ENCODE data around the gene OVCH1. TPM values are rescaled to one million over a fixed set of nuclear protein-coding genes. Genes with fewer than 3 reads are reported as not detected.

The OVCH1 gene
- total RNA-seq, 1 experiment from 2014 or later = not detected

DNA sequence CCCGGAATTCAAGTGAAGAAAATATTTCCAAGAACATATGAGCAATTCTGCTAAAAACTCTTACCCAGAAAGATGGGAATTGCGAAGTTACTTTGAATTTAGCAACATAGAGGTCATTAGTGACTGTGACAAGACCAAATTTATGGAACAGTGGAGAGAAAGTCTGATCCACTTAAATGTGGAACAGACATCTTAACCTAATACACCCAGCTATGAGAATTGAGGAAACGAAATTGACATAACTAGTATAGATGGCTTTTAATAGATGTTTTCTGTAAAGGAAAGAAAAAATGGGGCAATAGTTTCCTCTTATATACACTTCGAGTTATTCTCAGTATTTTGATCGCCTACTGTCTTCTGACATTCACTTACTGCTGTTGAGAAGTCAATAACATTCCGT is 4.6 kb downstream of the OVCH1 start:
- intact Hi-C loops (cut with micrococcal nuclease) = no loop called here
- no peak for TF ChIP-seq SP1 (IDR thresholded peaks at IDR 0.05; ENCODE audit: low read depth)
- H4K20me1 ChIP-seq (ENCODE audit: insufficient read depth) = no peaks in the 10 kb centered on the region
- no peaks in the 10 kb centered on the region for H3K36me3 ChIP-seq (ENCODE audit: control insufficient read depth in 1 of 2, insufficient read depth in 2 of 2, low read length in 2 of 2)
- no peak for DNase-seq (ENCODE audit: low read depth, low spot score)
- H3K9me2 ChIP-seq (ENCODE audit: insufficient read depth) = no peaks in the 10 kb centered on the region
- H3K4me2 ChIP-seq (ENCODE audit: low read length) = no peak overlapping the region
- no peak overlapping the region for H3K9ac ChIP-seq (ENCODE audit: low read length)
- ATAC-seq = no peak
- no peak overlapping the region for H2AFZ ChIP-seq (ENCODE audit: low read depth, low read length, poor library complexity, severe bottlenecking)
- H3K4me3 ChIP-seq (replicated peaks in 1 of 2; ENCODE audit: low read depth in 1 of 2, low read length in 2 of 2) = no peak overlapping the region
- ChIA-PET RAD21 (ENCODE audit: low non-redundant PET in 1 of 2, low total read pairs in 2 of 2, uncharacterized antibody in 2 of 2, unreplicated experiment in 2 of 2) (no interaction called here), CTCF (no interaction called here), POLR2A (no interaction called here)
- no TSS peak for BruUV-seq (replicated peaks)
- H3K27me3 ChIP-seq (ENCODE audit: insufficient read depth, low read length) = no peaks in the 10 kb centered on the region
- no peaks in the 10 kb centered on the region for H3K9me3 ChIP-seq (ENCODE audit: control insufficient read depth in 1 of 2, insufficient read depth in 1 of 2, low read depth in 1 of 2, low read length in 2 of 2)
- H3K79me2 ChIP-seq (ENCODE audit: insufficient read depth, low read length) = no peaks in the 10 kb centered on the region
- H3K4me1 ChIP-seq (ENCODE audit: control insufficient read depth in 1 of 2, insufficient read depth in 2 of 2, low read length in 2 of 2) = no peaks in the 10 kb centered on the region
- no peak overlapping the region for H3K27ac ChIP-seq (ENCODE audit: low read depth, low read length)

DNA sequence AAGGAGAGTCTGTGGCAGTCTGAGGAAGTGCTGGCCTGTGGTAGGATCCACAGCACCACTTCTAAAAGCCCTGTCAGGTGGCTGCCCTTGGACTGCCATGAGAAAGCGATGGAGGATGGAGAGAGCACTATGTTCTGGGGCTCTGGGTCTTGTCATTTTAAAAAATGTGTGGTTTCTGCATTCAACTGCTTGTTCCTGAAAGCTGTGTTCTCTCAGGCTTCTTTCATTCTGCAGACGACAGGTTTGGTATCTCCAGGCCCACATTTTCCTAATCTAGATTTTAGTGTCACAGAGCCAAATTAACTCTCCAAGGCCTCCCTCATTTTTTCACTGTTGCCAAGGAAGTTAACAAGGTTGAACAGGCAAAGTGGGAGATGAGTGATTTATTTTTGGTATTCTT is 10.5 kb downstream of the OVCH1 start:
- RAD21 ChIA-PET (ENCODE audit: low non-redundant PET in 1 of 2, low total read pairs in 2 of 2, uncharacterized antibody in 2 of 2, unreplicated experiment in 2 of 2) = no interaction called here
- CTCF ChIA-PET = no interaction called here

DNA sequence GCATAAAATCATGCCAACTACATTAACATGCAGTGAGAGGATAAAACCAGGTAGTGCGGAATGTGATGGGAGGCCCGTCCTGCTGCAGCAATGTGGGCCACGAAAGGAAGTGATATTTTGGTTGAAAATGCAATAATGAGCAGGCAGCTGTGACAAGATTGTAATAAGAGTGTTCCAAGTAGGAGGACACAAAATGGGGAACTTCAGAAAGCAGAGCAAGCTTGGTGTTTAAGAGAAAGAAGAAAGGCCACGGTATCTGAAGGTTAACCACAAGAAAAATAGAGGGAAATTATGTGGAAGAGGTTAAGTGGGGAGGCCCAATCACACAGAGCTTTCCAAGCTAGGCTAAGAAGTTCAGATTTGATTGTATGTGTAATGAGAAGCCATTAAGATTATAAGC is 34.3 kb downstream of the OVCH1 start:
- Histone ChIP-seq H3K4me1 (ENCODE audit: control insufficient read depth in 1 of 2, insufficient read depth in 2 of 2, low read length in 2 of 2) (no peaks in the 10 kb centered on the region), H4K20me1 (ENCODE audit: insufficient read depth) (no peaks in the 10 kb centered on the region), H3K9ac (ENCODE audit: low read length) (no peak overlapping the region), H3K4me3 (replicated peaks in 1 of 2; ENCODE audit: low read depth in 1 of 2, low read length in 2 of 2) (no peak overlapping the region), H3K36me3 (ENCODE audit: control insufficient read depth in 1 of 2, insufficient read depth in 2 of 2, low read length in 2 of 2) (no peaks in the 10 kb centered on the region), H3K9me3 (ENCODE audit: control insufficient read depth in 1 of 2, insufficient read depth in 1 of 2, low read depth in 1 of 2, low read length in 2 of 2) (no peaks in the 10 kb centered on the region), H3K4me2 (ENCODE audit: low read length) (no peak overlapping the region), H3K27ac (ENCODE audit: low read depth, low read length) (no peak overlapping the region), H3K9me2 (ENCODE audit: insufficient read depth) (no peaks in the 10 kb centered on the region), H3K27me3 (ENCODE audit: insufficient read depth, low read length) (no peaks in the 10 kb centered on the region), H3K79me2 (ENCODE audit: insufficient read depth, low read length) (no peaks in the 10 kb centered on the region), H2AFZ (ENCODE audit: low read depth, low read length, poor library complexity, severe bottlenecking) (no peak overlapping the region)
- ChIA-PET CTCF (no interaction called here), RAD21 (ENCODE audit: low non-redundant PET in 1 of 2, low total read pairs in 2 of 2, uncharacterized antibody in 2 of 2, unreplicated experiment in 2 of 2) (no interaction called here), POLR2A (no interaction called here)
- intact Hi-C loops (cut with micrococcal nuclease) = no loop called here
- ATAC-seq (no peak), DNase-seq (ENCODE audit: low read depth, low spot score) (no peak)
- TF ChIP-seq SP1 (IDR thresholded peaks at IDR 0.05; ENCODE audit: low read depth) (no peak), YY1 (IDR thresholded peaks at IDR 0.05; ENCODE audit: extremely low read depth, insufficient replicate concordance, low read depth, low read length) (no peak)
- no TSS peak for BruUV-seq (replicated peaks)

More for the DNA sequence above, 10.5 kb downstream of the OVCH1 start:
- no peak for TF ChIP-seq ZNF274 (IDR thresholded peaks at IDR 0.05; ENCODE audit: low read depth, low read length)
- Histone ChIP-seq H3K9me2 (ENCODE audit: insufficient read depth) (no peaks in the 10 kb centered on the region), H3K4me2 (ENCODE audit: low read length) (no peak overlapping the region), H3K27me3 (ENCODE audit: insufficient read depth, low read length) (no peaks in the 10 kb centered on the region), H2AFZ (ENCODE audit: low read depth, low read length, poor library complexity, severe bottlenecking) (no peak overlapping the region), H3K4me3 (replicated peaks in 1 of 2; ENCODE audit: low read depth in 1 of 2, low read length in 2 of 2) (no peak overlapping the region), H3K27ac (ENCODE audit: low read depth, low read length) (no peak overlapping the region), H3K9ac (ENCODE audit: low read length) (no peak overlapping the region), H3K79me2 (ENCODE audit: insufficient read depth, low read length) (no peaks in the 10 kb centered on the region), H3K36me3 (ENCODE audit: control insufficient read depth in 1 of 2, insufficient read depth in 2 of 2, low read length in 2 of 2) (no peaks in the 10 kb centered on the region), H3K9me3 (ENCODE audit: control insufficient read depth in 1 of 2, insufficient read depth in 1 of 2, low read depth in 1 of 2, low read length in 2 of 2) (no peaks in the 10 kb centered on the region), H4K20me1 (ENCODE audit: insufficient read depth) (no peaks in the 10 kb centered on the region), H3K4me1 (ENCODE audit: control insufficient read depth in 1 of 2, insufficient read depth in 2 of 2, low read length in 2 of 2) (no peaks in the 10 kb centered on the region)
- no TSS peak for BruUV-seq (replicated peaks)
- intact Hi-C loops (cut with micrococcal nuclease) = no loop called here
- ATAC-seq (no peak), DNase-seq (ENCODE audit: low read depth, low spot score) (no peak)
- POLR2A ChIA-PET = no interaction called here

All from HCT116 (cell line).